Mesenchymal stem cell (in vitro differentiated cells and primary cell): Measurements from ENCODE around the gene PKP2.

Experiments used
- DNase-seq: peaks from one replicate; pipeline ENCODE4 v3.0.0-alpha.2; 2013
- H2AFZ ChIP-seq: one replicate; pipeline ENCODE4 v1.6.1; 2013; ENCODE audit warnings: low read depth, mild to moderate bottlenecking, control low read depth, inconsistent platforms, low read length, moderate library complexity
- H2AK5ac ChIP-seq: 2 replicates; pipeline ENCODE4 v1.6.1; 2013; ENCODE audit warnings: low read length, moderate library complexity, mild to moderate bottlenecking, inconsistent platforms; ENCODE audit not compliant: severe bottlenecking
- H2BK120ac ChIP-seq: one replicate; pipeline ENCODE4 v1.6.1; 2013; ENCODE audit warnings: low read depth, mild to moderate bottlenecking, inconsistent platforms, low read length, moderate library complexity
- H2BK12ac ChIP-seq, 2 experiments: one replicate each; pipeline ENCODE4 v1.6.1; 2013; ENCODE audit warnings: inconsistent platforms in 2 of 2, low read length in 2 of 2, mild to moderate bottlenecking in 2 of 2, moderate library complexity in 2 of 2, control low read depth in 1 of 2
- H2BK15ac ChIP-seq: one replicate; pipeline ENCODE4 v1.6.1; 2013; ENCODE audit warnings: mild to moderate bottlenecking, low read depth, inconsistent platforms; ENCODE audit not compliant: poor library complexity, severe bottlenecking
- H2BK5ac ChIP-seq: 2 replicates; pipeline ENCODE4 v1.6.1; 2013; ENCODE audit warnings: low read depth, mild to moderate bottlenecking, low read length, control low read depth, inconsistent platforms; ENCODE audit not compliant: poor library complexity, severe bottlenecking
- H3K14ac ChIP-seq, 2 experiments: one replicate each; pipeline ENCODE4 v1.6.1; 2013; ENCODE audit warnings: inconsistent platforms in 2 of 2, low read length in 2 of 2, control low read depth in 1 of 2, mild to moderate bottlenecking in 1 of 2, moderate library complexity in 1 of 2
- H3K18ac ChIP-seq, 2 experiments: one replicate each; pipeline ENCODE4 v1.6.1; 2013; ENCODE audit warnings: inconsistent platforms in 2 of 2, low read length in 2 of 2, control low read depth in 1 of 2, low read depth in 1 of 2, mild to moderate bottlenecking in 1 of 2
- H3K23ac ChIP-seq, 2 experiments: one replicate each; pipeline ENCODE4 v1.6.1; 2013; ENCODE audit warnings: inconsistent platforms in 2 of 2, low read length in 2 of 2, mild to moderate bottlenecking in 2 of 2, moderate library complexity in 2 of 2, control low read depth in 1 of 2
- H3K27ac ChIP-seq: 2 replicates; pipeline ENCODE4 v1.5.1; 2013; ENCODE audit warnings: mild to moderate bottlenecking, moderate library complexity, low read length, control low read depth, inconsistent platforms; ENCODE audit not compliant: poor library complexity, severe bottlenecking
- H3K27me3 ChIP-seq, 2 experiments: 2 replicates each; pipeline versions ENCODE4 v1.6.1 to v1.7.0; 2013; ENCODE audit warnings: low read length in 2 of 2, mild to moderate bottlenecking in 2 of 2, moderate library complexity in 2 of 2, control low read depth in 1 of 2, inconsistent platforms in 1 of 2; ENCODE audit not compliant: control insufficient read depth in 1 of 2, insufficient read depth in 1 of 2
- H3K36me3 ChIP-seq, 2 experiments: 2 replicates each; pipeline versions ENCODE4 v1.6.1 to v1.7.0; 2013; ENCODE audit warnings: low read length in 2 of 2, control low read depth in 1 of 2, inconsistent platforms in 1 of 2, low read depth in 1 of 2, mild to moderate bottlenecking in 1 of 2; ENCODE audit not compliant: insufficient read depth in 2 of 2, control insufficient read depth in 1 of 2
- H3K4ac ChIP-seq, 2 experiments: one replicate each; pipeline ENCODE4 v1.6.1; 2013; ENCODE audit warnings: inconsistent platforms in 2 of 2, low read length in 2 of 2, mild to moderate bottlenecking in 2 of 2, moderate library complexity in 2 of 2, control low read depth in 1 of 2, low read depth in 1 of 2
- H3K4me1 ChIP-seq: 2 replicates; pipeline ENCODE4 v1.6.1; 2013; ENCODE audit warnings: low read depth, low read length, control low read depth; ENCODE audit not compliant: control insufficient read depth, insufficient read depth
- H3K4me2 ChIP-seq: 2 replicates; pipeline ENCODE4 v1.6.1; 2013; ENCODE audit warnings: low read length, mild to moderate bottlenecking, inconsistent platforms; ENCODE audit not compliant: poor library complexity, severe bottlenecking
- H3K4me3 ChIP-seq, 2 experiments: 2 replicates each; pipeline versions ENCODE4 v1.5.1 to v1.7.0; 2013; ENCODE audit warnings: low read length in 2 of 2, mild to moderate bottlenecking in 2 of 2, control low read depth in 1 of 2, low read depth in 1 of 2; ENCODE audit not compliant: insufficient read depth in 1 of 2
- H3K79me1 ChIP-seq: replicated peaks from 2 replicates; pipeline ENCODE4 v1.6.1; 2013; ENCODE audit warnings: mild to moderate bottlenecking, control low read depth, low read length, inconsistent platforms; ENCODE audit not compliant: poor library complexity, severe bottlenecking
- H3K9ac ChIP-seq: 2 replicates; pipeline ENCODE4 v1.7.0; 2013; ENCODE audit warnings: mild to moderate bottlenecking, low read length, moderate library complexity
- H3K9me3 ChIP-seq: 2 replicates; pipeline ENCODE4 v1.7.0; 2013; ENCODE audit warnings: mild to moderate bottlenecking, low read length; ENCODE audit not compliant: control insufficient read depth
- H4K8ac ChIP-seq: one replicate; pipeline ENCODE4 v1.6.1; 2013; ENCODE audit warnings: inconsistent platforms, mild to moderate bottlenecking, low read length, moderate library complexity
- H4K91ac ChIP-seq: one replicate; pipeline ENCODE4 v1.6.1; 2013; ENCODE audit warnings: mild to moderate bottlenecking, low read length, inconsistent platforms
- WGBS: methylation state at CpG from one replicate; pipeline ENCODE4 v1.1.7; 2013; ENCODE audit warnings: mixed read lengths; 5-methylcytosine and 5-hydroxymethylcytosine counted together

PKP2 gene

GRCh38 chr12:32755051-32755653, 141.4 kb downstream of the PKP2 start:
- Histone ChIP-seq H2BK120ac (peak overlapping the region; percentile 92), H3K79me1 (peaks cover 6% of the 10 kb centered on the region), H3K4me3 (peak overlapping the region; percentile 90 to 98), H3K36me3 (peaks cover 12 to 37% of the 10 kb centered on the region in 2 experiments), H3K4me2 (peak overlapping the region; percentile 83), H3K27ac (peak overlapping the region; percentile 91), H2AK5ac (no peak overlapping the region), H3K4ac (peak overlapping the region; percentile 88 to 95), H2BK15ac (peak overlapping the region; percentile 74), H2AFZ (peak overlapping the region; percentile 6), H3K4me1 (peaks cover 2% of the 10 kb centered on the region), H2BK5ac (peak overlapping the region; percentile 63), H3K18ac (peak overlapping the region; percentile 90 to 98), H3K23ac (peak overlapping the region in 1 of 2 experiments; percentile 62), H3K9me3 (no peaks in the 10 kb centered on the region), H2BK12ac (peak overlapping the region in 1 of 2 experiments; percentile 8), H3K14ac (peak overlapping the region; percentile 77 to 93), H3K27me3 (no peaks in the 10 kb centered on the region), H3K9ac (peak overlapping the region; percentile 93), H4K8ac (peak overlapping the region; percentile 98), H4K91ac (peak overlapping the region; percentile 96)
- peak; percentile 89 for DNase-seq
- under 1% methylated on average over 40 of the region's 40 CpGs for WGBS

- no peak overlapping the region for H3K14ac ChIP-seq
- H4K8ac ChIP-seq, result no peak overlapping the region
- H3K4me3 ChIP-seq, result peak overlapping the region in 1 of 2 experiments; percentile 98
- peak overlapping the region; percentile 93 for H3K9ac ChIP-seq
- peaks cover 6% of the 10 kb centered on the region for H3K79me1 ChIP-seq
- no peak overlapping the region for H4K91ac ChIP-seq
- no peak overlapping the region for H2BK5ac ChIP-seq
- no peaks in the 10 kb centered on the region for H3K9me3 ChIP-seq
- no peak for DNase-seq
- no peaks in the 10 kb centered on the region for H3K27me3 ChIP-seq
- peaks cover 2% of the 10 kb centered on the region for H3K4me1 ChIP-seq
- H3K18ac ChIP-seq, result no peak overlapping the region
- no peak overlapping the region for H3K27ac ChIP-seq
- WGBS, result 42% methylated on average over 1 of the region's 2 CpGs
- H3K4me2 ChIP-seq, result peak overlapping the region; percentile 83
- no peak overlapping the region for H3K4ac ChIP-seq
- H2BK12ac ChIP-seq, result no peak overlapping the region
- no peak overlapping the region for H3K23ac ChIP-seq
- H3K36me3 ChIP-seq, result peaks cover 12 to 45% of the 10 kb centered on the region in 2 experiments
- no peak overlapping the region for H2BK15ac ChIP-seq
- no peak overlapping the region for H2AK5ac ChIP-seq
- no peak overlapping the region for H2BK120ac ChIP-seq
- H2AFZ ChIP-seq, result no peak overlapping the region
These were observed 142.5 kb downstream of the PKP2 start for GRCh38 chr12:32754111-32754510.

GRCh38 chr12:32753605-32754004, 143.0 kb downstream of the PKP2 start:
- 83% methylated on average over 4 of the region's 4 CpGs for WGBS
- H2BK12ac ChIP-seq, result no peak overlapping the region
- H3K36me3 ChIP-seq, result peaks cover 12 to 51% of the 10 kb centered on the region in 2 experiments
- no peak overlapping the region for H2BK5ac ChIP-seq
- no peaks in the 10 kb centered on the region for H3K27me3 ChIP-seq
- no peak overlapping the region for H2AK5ac ChIP-seq
- peak overlapping the region in 1 of 2 experiments; percentile 98 for H3K4me3 ChIP-seq
- H4K8ac ChIP-seq, result no peak overlapping the region
- DNase-seq, result no peak
- H3K4me1 ChIP-seq, result peaks cover 2% of the 10 kb centered on the region
- H3K14ac ChIP-seq, result no peak overlapping the region
- no peak overlapping the region for H3K4me2 ChIP-seq
- H3K18ac ChIP-seq, result no peak overlapping the region
- H2BK15ac ChIP-seq, result no peak overlapping the region
- no peak overlapping the region for H2AFZ ChIP-seq
- no peak overlapping the region for H3K23ac ChIP-seq
- no peak overlapping the region for H3K27ac ChIP-seq
- H3K79me1 ChIP-seq, result peaks cover 8% of the 10 kb centered on the region
- H3K9me3 ChIP-seq, result no peaks in the 10 kb centered on the region
- H3K4ac ChIP-seq, result no peak overlapping the region
- H4K91ac ChIP-seq, result no peak overlapping the region
- peak overlapping the region; percentile 93 for H3K9ac ChIP-seq
- no peak overlapping the region for H2BK120ac ChIP-seq

GRCh38 chr12:32743264-32743663, 153.3 kb downstream of the PKP2 start:
- peaks cover 25 to 96% of the 10 kb centered on the region in 2 experiments for H3K36me3 ChIP-seq
- H2BK120ac ChIP-seq, result no peak overlapping the region
- H4K91ac ChIP-seq, result no peak overlapping the region
- H3K4me1 ChIP-seq, result no peaks in the 10 kb centered on the region
- H4K8ac ChIP-seq, result no peak overlapping the region
- H3K9ac ChIP-seq, result no peak overlapping the region
- no peak overlapping the region for H3K4me3 ChIP-seq
- H3K79me1 ChIP-seq, result peaks cover 5% of the 10 kb centered on the region
- H3K18ac ChIP-seq, result no peak overlapping the region
- H2AK5ac ChIP-seq, result no peak overlapping the region
- H3K27me3 ChIP-seq, result no peaks in the 10 kb centered on the region
- WGBS, result 100% methylated on average over 1 of the region's 2 CpGs
- H2BK15ac ChIP-seq, result no peak overlapping the region
- no peak for DNase-seq
- H3K23ac ChIP-seq, result no peak overlapping the region
- H3K4me2 ChIP-seq, result no peak overlapping the region
- no peak overlapping the region for H3K4ac ChIP-seq
- H3K14ac ChIP-seq, result no peak overlapping the region
- no peaks in the 10 kb centered on the region for H3K9me3 ChIP-seq
- no peak overlapping the region for H2BK5ac ChIP-seq
- H3K27ac ChIP-seq, result no peak overlapping the region
- no peak overlapping the region for H2AFZ ChIP-seq
- no peak overlapping the region for H2BK12ac ChIP-seq
